ENCODE measurements around the gene ARHGEF4. TPM values are rescaled to one million over a fixed set of nuclear protein-coding genes. Genes with fewer than 3 reads are reported as not detected.

The ARHGEF4 gene
- total RNA-seq, 2 donors from 2014 or later = 2.8 to 6.5 TPM

DNA sequence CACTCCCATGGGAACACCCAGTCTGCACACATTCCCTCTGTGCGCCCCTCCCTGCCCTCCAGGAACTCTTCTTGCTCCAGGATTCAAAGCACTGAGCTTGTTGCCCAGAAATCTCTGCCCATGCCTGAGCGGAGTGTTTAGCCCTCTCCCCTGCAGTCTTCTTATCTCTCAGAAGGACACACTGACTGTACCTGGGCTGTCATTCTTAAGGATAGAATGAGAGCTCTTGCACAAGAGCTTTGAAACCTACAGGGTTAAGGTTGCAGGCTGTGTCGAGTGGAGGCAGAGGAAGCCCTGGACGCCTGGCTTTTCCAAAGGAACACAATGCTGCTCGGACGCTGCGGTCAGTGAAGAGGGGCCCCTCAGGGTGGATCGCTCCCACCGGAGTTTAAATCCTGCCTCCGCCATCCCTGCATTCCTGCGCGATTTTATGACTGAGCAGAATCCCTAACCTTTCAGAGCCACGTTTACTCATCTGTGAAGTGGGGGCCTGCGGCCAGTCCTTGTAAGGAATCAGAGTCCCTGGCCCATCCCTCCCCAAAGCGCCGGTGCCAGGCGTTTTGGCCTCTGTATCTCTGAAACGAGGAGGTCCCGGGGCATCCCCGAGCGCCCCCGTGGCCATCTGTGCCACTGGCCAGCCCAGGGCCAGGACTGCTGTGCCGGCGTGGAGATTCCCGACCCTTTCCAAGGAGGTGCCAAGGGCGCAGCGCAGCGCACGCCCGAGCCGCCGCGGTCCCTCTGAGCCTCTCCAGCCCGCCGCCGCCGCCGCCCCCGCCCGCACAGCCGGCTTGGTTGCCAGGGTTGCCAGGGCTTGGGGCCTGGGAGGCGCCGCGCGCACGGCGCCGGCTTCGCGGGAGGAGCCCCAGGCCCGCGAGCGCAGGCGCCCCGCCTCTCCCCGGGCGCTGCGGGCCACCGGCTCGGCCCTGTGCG is 197.7 kb downstream of the ARHGEF4 start:
- Histone ChIP-seq H3K9me3 (no peaks in the 10 kb centered on the region), H3K36me3 (no peaks in the 10 kb centered on the region), H3K27ac (no peak overlapping the region), H3K4me3 (peak overlapping the region; percentile 64), H3K27me3 (replicated peaks; ENCODE audit: insufficient read depth) (no peaks in the 10 kb centered on the region), H3K4me1 (ENCODE audit: control insufficient read depth in 1 of 2, low read depth in 2 of 2) (peaks cover 0 to 9% of the 10 kb centered on the region in 2 donors)
- ATAC-seq (ENCODE audit: insufficient number of reproducible peaks, low FRiP score, low read depth) (no peak), DNase-seq (ENCODE audit: low spot score) (no peak)
- TF ChIP-seq, protein P1, sequence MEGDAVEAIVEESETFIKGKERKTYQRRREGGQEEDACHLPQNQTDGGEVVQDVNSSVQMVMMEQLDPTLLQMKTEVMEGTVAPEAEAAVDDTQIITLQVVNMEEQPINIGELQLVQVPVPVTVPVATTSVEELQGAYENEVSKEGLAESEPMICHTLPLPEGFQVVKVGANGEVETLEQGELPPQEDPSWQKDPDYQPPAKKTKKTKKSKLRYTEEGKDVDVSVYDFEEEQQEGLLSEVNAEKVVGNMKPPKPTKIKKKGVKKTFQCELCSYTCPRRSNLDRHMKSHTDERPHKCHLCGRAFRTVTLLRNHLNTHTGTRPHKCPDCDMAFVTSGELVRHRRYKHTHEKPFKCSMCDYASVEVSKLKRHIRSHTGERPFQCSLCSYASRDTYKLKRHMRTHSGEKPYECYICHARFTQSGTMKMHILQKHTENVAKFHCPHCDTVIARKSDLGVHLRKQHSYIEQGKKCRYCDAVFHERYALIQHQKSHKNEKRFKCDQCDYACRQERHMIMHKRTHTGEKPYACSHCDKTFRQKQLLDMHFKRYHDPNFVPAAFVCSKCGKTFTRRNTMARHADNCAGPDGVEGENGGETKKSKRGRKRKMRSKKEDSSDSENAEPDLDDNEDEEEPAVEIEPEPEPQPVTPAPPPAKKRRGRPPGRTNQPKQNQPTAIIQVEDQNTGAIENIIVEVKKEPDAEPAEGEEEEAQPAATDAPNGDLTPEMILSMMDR (IDR thresholded peaks at IDR 0.05) = no peak

DNA sequence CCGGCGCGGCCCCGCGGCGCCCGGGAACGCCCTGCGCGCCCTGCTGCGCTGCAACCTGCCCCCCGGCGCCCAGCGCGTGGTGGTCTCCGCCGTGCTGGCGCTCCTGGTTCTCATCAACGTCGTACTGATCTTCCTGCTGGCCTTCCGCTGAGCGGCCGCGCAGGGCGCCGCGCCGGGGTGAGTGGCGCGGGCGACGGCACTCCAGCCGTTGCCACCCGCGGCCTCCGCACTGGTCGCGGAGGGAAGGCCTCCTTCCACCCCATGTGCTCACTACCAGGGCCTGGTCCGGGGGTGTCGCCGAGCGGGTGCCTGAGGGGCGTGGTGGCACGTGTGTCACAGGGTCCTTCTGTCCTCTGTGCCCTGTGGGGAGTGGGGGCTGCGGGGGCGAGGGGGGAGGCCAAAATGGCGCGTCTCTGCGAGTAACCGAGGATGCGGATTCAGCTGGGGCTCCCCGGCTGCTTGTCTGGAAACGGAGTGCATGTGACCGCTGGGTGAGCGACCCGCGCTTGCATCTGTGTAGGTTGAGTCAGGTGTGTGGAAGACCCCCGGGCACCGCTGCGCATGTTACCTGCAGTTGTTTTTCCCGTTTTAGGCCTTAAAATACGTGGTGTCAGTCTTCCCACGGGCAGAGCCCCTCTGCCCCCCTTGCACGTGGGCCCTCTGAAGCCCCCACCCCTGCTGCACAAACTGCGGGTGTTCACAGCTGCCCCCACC is 198.6 kb downstream of the ARHGEF4 start:
- ATAC-seq (ENCODE audit: insufficient number of reproducible peaks, low FRiP score, low read depth) (no peak), DNase-seq (ENCODE audit: low spot score) (no peak)
- H3K27ac ChIP-seq = no peak overlapping the region

DNA sequence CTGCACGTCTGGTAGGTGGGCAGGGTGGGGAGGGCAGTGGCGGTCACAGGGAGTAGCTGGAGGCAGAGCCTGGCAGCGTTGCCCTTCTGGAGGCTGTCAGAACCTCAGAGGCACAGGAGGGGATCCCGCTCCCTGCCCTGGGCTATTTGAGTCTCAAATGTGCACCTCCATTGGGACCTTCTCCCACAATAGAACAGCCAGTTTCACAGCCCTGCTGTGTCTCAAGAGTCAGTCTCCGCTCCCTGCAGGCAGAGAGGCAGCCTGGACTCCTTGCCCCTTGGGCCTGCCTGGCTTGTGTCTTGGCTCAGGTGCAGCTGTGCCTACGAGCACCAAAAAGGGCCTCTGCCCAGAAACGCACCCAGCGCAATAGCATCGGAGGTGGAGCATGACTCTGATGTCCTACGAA is 199.1 kb downstream of the ARHGEF4 start:
- Histone ChIP-seq H3K27ac (no peak overlapping the region), H3K27me3 (replicated peaks; ENCODE audit: insufficient read depth) (no peaks in the 10 kb centered on the region), H3K4me3 (peak overlapping the region; percentile 63), H3K36me3 (no peaks in the 10 kb centered on the region), H3K4me1 (ENCODE audit: control insufficient read depth in 1 of 2, low read depth in 2 of 2) (peaks cover 0 to 9% of the 10 kb centered on the region in 2 donors), H3K9me3 (no peaks in the 10 kb centered on the region)
- no peak for DNase-seq (ENCODE audit: low spot score)
- ATAC-seq (ENCODE audit: insufficient number of reproducible peaks, low FRiP score, low read depth) = no peak
- TF ChIP-seq, protein P1 (IDR thresholded peaks at IDR 0.05) = no peak

More for the DNA sequence above, 198.6 kb downstream of the ARHGEF4 start:
- Histone ChIP-seq H3K9me3 (no peaks in the 10 kb centered on the region), H3K27me3 (replicated peaks; ENCODE audit: insufficient read depth) (no peaks in the 10 kb centered on the region), H3K36me3 (no peaks in the 10 kb centered on the region), H3K4me3 (peak overlapping the region; percentile 63), H3K4me1 (ENCODE audit: control insufficient read depth in 1 of 2, low read depth in 2 of 2) (peaks cover 0 to 9% of the 10 kb centered on the region in 2 donors)
- TF ChIP-seq, protein P1 (IDR thresholded peaks at IDR 0.05) = no peak

DNA sequence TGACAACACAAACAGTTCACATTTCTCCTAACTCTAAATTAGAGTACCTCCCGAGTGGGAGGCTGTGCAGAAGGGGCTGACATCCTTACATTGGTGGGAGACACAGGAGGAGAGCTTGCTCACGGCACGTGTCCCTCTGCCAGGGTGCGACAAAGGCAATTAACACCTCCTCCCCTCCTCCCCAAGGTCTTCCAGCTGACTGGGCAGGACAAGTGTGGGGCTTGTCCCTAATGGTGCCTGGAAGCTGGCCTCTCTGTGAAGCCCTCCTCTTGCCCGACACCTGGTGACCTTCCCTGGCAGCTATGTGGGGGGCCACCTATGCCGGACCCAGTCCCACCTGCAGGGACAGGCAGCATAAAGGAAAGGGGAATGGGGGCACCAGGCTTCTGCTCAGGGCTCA is 199.6 kb downstream of the ARHGEF4 start:
- H3K4me1 ChIP-seq (ENCODE audit: control insufficient read depth in 1 of 2, low read depth in 2 of 2) = peaks cover 0 to 9% of the 10 kb centered on the region in 2 donors
- H3K9me3 ChIP-seq = no peaks in the 10 kb centered on the region
- TF ChIP-seq, protein P1 (IDR thresholded peaks at IDR 0.05) = no peak
- no peak overlapping the region for H3K27ac ChIP-seq
- H3K27me3 ChIP-seq (replicated peaks; ENCODE audit: insufficient read depth) = no peaks in the 10 kb centered on the region
- DNase-seq (ENCODE audit: low spot score) = no peak
- no peak for ATAC-seq (ENCODE audit: insufficient number of reproducible peaks, low FRiP score, low read depth)
- no peak overlapping the region for H3K4me3 ChIP-seq
- H3K36me3 ChIP-seq = no peaks in the 10 kb centered on the region

Data from thoracic aorta (tissue), 2 donors.